ENCODE measurements around the gene NOS1AP.

Gene NOS1AP

DNA sequence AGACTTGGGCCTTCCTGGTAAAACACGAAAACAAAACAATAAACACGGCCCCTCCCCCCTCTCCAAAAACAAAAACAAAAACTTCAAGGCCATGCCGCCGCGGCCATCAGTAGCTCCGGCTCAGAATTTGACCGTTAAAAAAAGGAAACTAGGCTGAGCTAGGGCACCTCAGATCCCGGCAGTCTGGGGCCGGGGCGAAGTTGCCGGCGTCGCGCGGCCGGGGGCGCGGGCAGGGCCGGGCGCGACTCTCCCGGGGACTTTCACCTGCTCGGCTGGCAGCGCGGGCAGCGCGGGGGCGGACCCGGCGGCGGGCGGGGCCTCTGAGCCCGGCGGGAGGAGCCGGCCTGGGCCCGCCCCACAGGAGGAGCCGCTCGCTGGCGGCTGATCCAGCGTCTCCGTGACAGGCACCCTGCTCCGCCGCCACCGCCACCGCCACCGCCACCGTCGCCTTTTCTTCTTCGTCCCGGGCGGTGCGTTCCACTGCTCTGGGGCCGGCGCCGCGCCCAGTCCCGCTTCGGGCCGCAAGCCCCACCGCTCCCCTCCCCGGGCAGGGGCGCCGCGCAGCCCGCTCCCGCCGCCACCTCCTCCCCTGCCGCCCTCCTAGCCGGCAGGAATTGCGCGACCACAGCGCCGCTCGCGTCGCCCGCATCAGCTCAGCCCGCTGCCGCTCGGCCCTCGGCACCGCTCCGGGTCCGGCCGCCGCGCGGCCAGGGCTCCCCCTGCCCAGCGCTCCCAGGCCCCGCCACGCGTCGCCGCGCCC, at the start of gene NOS1AP:
Gene NOS1AP (plus strand): TSS at position 358 of the 760 bp plus-strand sequence. CDS start 487 bp downstream, outside the sequence.
- peak; percentile 75 for DNase-seq (ENCODE audit: low read depth)
- H3K4me3 ChIP-seq (ENCODE audit: low read length), result peak within 1 kb of the TSS; percentile 41
- TF ChIP-seq, protein P1, sequence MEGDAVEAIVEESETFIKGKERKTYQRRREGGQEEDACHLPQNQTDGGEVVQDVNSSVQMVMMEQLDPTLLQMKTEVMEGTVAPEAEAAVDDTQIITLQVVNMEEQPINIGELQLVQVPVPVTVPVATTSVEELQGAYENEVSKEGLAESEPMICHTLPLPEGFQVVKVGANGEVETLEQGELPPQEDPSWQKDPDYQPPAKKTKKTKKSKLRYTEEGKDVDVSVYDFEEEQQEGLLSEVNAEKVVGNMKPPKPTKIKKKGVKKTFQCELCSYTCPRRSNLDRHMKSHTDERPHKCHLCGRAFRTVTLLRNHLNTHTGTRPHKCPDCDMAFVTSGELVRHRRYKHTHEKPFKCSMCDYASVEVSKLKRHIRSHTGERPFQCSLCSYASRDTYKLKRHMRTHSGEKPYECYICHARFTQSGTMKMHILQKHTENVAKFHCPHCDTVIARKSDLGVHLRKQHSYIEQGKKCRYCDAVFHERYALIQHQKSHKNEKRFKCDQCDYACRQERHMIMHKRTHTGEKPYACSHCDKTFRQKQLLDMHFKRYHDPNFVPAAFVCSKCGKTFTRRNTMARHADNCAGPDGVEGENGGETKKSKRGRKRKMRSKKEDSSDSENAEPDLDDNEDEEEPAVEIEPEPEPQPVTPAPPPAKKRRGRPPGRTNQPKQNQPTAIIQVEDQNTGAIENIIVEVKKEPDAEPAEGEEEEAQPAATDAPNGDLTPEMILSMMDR (IDR thresholded peaks at IDR 0.05; ENCODE audit: insufficient read depth, low read depth, low read length, missing control alignments), result no peak

DNA sequence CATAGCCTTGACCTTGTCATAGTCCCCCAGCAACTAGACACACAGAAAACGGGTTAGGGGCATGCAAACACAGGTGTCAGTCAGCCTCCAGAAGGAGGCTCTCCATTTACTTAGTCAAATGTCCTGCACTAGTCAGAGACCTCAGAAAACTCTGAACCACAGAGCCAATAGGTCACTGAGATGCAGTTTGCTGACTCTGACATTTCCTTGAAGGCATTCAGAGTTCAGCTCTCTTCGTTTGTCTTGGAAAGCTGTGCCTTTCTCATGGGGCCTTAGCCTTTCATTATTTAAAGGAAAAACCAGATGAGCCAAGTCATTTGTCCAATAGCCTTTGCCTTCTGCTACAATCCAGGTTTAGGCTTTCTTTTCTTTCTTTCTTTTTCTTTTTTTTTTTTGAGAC, 49.3 kb upstream of the NOS1AP start:
- no peak for DNase-seq (ENCODE audit: low read depth)
- no peak overlapping the region for H3K4me3 ChIP-seq (ENCODE audit: low read length)
- TF ChIP-seq, protein P1 (IDR thresholded peaks at IDR 0.05; ENCODE audit: insufficient read depth, low read depth, low read length, missing control alignments), result no peak

DNA sequence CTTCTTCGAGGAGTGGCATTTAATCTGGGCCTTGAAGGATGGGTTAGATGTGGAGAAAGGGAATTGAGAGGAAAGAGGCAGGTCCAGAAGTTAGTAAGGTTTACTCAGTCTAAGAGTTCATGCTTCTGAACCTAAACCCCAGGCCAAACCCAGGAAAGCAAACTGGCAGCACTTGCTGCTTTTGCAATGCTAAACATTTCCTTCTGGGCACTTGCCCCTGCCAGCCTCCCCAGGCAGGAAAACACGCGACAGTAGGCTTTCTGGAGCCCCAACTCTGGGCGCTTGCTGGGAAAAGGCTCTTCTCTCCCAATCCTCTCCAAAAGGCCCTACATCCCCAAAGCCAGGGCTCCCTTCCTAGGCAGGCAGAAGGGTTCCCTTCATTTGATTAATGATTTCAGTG, 48.4 kb upstream of the NOS1AP start:
- no peak overlapping the region for H3K4me3 ChIP-seq (ENCODE audit: low read length)
- no peak for DNase-seq (ENCODE audit: low read depth)
- TF ChIP-seq, protein P1 (IDR thresholded peaks at IDR 0.05; ENCODE audit: insufficient read depth, low read depth, low read length, missing control alignments), result no peak

DNA sequence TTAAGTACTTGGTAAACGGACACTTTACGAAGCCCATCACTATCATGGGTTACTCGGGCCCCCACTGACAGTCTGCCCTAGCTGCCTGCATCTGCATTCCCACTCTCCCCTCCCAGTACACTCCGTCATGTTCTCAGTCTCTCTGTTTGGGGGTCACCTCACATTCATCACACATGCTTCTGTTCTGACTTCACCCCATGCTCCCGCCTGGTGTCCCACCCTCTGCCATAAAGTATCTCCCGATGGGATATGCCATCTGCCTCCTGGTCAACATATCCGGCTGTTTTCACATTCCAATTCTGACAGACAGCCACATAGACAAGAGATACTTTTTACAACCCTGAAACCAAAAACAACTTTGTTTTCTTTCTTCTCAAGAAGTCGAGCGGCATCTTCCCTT, 46.9 kb upstream of the NOS1AP start:
- TF ChIP-seq, protein P1 (IDR thresholded peaks at IDR 0.05; ENCODE audit: insufficient read depth, low read depth, low read length, missing control alignments), result no peak
- H3K4me3 ChIP-seq (ENCODE audit: low read length), result no peak overlapping the region
- DNase-seq (ENCODE audit: low read depth), result no peak

DNA sequence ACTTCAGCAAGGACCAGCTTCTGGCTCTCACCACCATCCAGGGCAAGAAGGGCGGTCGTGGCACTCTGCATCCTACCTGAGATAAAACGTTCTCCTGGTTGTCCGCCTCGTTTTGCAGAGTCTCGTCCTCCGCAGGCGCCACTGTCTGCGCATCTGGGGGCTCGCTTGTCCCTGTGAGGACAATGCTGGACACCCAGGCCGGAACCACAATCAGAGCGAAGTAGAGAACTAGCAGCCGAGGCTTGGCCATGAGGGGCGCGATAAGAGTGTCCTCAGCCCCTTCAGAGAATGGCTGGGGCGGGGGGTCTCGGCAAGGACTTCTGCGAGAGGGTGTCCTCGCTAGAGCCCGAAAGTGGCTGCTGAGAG, 46.3 kb upstream of the NOS1AP start:
- no peak for DNase-seq (ENCODE audit: low read depth)
- H3K4me3 ChIP-seq (ENCODE audit: low read length), result no peak overlapping the region
- TF ChIP-seq, protein P1 (IDR thresholded peaks at IDR 0.05; ENCODE audit: insufficient read depth, low read depth, low read length, missing control alignments), result no peak

DNA sequence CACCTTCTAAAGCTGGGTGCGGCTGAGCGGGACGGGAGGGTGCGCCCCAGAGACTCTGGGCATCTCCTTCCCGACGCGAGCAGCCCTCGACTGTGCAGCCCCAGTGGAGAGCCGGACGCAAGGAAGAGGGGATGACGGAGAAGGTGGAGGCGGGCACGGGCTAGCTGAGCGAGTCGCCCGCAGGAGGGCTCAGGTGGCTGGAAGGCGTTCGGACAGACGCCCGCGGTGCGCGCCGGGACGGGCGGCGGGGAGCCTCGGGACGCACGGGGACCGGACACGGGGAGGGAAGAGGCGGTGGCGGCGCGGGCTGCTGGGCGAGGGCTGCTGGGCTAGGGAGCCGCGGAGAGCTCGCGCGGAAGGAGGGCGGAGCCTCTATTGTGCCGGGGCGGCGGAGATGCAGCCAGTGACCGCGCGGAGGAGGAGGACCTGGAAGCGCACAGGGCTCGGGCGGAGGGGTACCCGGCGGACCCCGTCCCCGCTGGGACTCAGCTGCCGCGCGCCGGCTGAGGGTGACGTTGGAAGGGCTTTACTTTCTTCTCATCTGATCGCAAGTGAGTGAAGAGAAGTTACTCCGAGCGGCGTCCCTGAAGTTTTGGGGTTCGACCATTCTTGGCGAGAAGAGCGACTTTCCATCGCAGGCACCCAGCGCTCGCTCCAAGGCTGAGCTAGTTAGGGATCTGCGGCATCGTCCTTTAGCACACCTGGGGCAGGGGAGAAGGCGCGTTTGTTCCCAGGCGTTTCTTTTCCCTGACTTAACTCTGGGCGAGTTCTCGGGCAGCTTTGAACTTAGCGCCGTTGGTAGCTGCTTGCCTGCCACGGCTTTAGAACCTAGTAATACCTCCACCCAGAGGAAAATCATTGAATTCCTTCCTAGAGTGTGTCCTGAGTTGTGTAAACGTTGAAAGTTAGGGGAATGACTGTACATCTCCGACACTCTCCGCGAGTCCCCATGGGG, 45.7 kb upstream of the NOS1AP start, which contains the start of gene OLFML2B:
Gene OLFML2B (minus strand): TSS at position 323 of the 955 bp plus-strand sequence. CDS start 439 bp downstream, outside the sequence.
- TF ChIP-seq, protein P1 (IDR thresholded peaks at IDR 0.05; ENCODE audit: insufficient read depth, low read depth, low read length, missing control alignments), result peak; percentile 25
- peak; percentile 80 for DNase-seq (ENCODE audit: low read depth)
- peak within 1 kb of the TSS; percentile 57 for H3K4me3 ChIP-seq (ENCODE audit: low read length)

Data from epithelial cell of esophagus (primary cell).